Measurements from ENCODE around the gene DENND4A. TPM values are rescaled to one million over a fixed set of nuclear protein-coding genes. Genes with fewer than 3 reads are reported as not detected.
A peak's percentile ranks its signal among the peaks of the same experiment; 100 is the strongest.

DENND4A gene
- total and polyA plus RNA-seq, 2 donors (not counting 1 experiment from before 2014, with no cell fraction given) = 24.4 to 103 TPM

DNA sequence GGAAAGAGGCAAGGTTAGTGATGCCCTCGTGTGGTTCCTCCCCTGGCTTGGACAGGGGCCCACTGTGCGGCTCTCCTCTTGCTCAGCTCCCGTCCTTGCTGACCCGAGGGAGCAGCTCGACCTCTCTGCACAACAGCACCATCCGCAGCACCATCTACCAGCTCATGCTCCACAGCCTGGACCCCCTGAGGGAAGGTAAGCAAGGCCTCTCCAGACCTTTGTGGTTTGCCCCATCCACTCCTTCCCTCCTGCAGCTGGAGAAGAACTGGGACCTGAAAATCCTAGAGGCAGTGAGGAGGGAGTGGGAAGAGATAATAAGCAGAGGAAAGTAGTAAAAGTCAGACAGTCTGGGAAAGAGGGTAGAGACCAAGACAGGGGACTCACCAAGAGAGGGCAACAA, 152.6 kb downstream of the DENND4A start:
- Histone ChIP-seq H3K4me3 (ENCODE audit: control extremely low read depth in 1 of 5, extremely low read depth in 1 of 5, insufficient read depth in 1 of 5, low read depth in 2 of 5, low read length in 4 of 5) (no peak overlapping the region), H3K4me2 (replicated peaks; ENCODE audit: low read depth, low read length, poor library complexity, severe bottlenecking) (no peak overlapping the region), H3K4me1 (ENCODE audit: control insufficient read depth in 2 of 2, insufficient read depth in 2 of 2, low read length in 2 of 2) (peaks cover 0 to 10% of the 10 kb centered on the region in 2 donors), H3K27ac (ENCODE audit: low read length in 2 of 2) (no peak overlapping the region), H3K27me3 (replicated peaks in 1 of 4; ENCODE audit: control extremely low read depth in 1 of 4, control insufficient read depth in 3 of 4, insufficient read depth in 4 of 4, low read length in 3 of 4) (no peaks in the 10 kb centered on the region), H3K9me3 (ENCODE audit: control extremely low read depth in 1 of 3, control insufficient read depth in 2 of 3, insufficient read depth in 1 of 3, low read length in 2 of 3) (no peaks in the 10 kb centered on the region), H3K9ac (ENCODE audit: low read length) (no peak overlapping the region), H2AFZ (ENCODE audit: insufficient read depth, low read depth, low read length, poor library complexity, severe bottlenecking) (no peak overlapping the region), H3K79me2 (ENCODE audit: control insufficient read depth, insufficient read depth, low read length) (no peaks in the 10 kb centered on the region), H3K36me3 (replicated peaks in 1 of 2; ENCODE audit: control extremely low read depth in 1 of 2, control insufficient read depth in 1 of 2, extremely low read depth in 1 of 2, insufficient read depth in 2 of 2, low read length in 1 of 2) (no peaks in the 10 kb centered on the region), H4K20me1 (ENCODE audit: control insufficient read depth, insufficient read depth, low read length, poor library complexity, severe bottlenecking) (no peaks in the 10 kb centered on the region)
- ATAC-seq (ENCODE audit: low read depth) = no peak
- WGBS (ENCODE audit: insufficient coverage) = 93% methylated on average over 5 of the region's 6 CpGs
- TF ChIP-seq EZH2 (IDR thresholded peaks at IDR 0.05; ENCODE audit: borderline replicate concordance, insufficient read depth, low read depth, low read length, poor library complexity, severe bottlenecking) = no peak
- TF ChIP-seq, protein P1, sequence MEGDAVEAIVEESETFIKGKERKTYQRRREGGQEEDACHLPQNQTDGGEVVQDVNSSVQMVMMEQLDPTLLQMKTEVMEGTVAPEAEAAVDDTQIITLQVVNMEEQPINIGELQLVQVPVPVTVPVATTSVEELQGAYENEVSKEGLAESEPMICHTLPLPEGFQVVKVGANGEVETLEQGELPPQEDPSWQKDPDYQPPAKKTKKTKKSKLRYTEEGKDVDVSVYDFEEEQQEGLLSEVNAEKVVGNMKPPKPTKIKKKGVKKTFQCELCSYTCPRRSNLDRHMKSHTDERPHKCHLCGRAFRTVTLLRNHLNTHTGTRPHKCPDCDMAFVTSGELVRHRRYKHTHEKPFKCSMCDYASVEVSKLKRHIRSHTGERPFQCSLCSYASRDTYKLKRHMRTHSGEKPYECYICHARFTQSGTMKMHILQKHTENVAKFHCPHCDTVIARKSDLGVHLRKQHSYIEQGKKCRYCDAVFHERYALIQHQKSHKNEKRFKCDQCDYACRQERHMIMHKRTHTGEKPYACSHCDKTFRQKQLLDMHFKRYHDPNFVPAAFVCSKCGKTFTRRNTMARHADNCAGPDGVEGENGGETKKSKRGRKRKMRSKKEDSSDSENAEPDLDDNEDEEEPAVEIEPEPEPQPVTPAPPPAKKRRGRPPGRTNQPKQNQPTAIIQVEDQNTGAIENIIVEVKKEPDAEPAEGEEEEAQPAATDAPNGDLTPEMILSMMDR (IDR thresholded peaks at IDR 0.05) = no peak
- Mint-ChIP-seq H3K27me3 (no peaks in the 10 kb centered on the region), H3K4me1 (peaks cover 10% of the 10 kb centered on the region), H3K9me3 (ENCODE audit: insufficient read depth) (no peaks in the 10 kb centered on the region), H3K4me3 (no peak overlapping the region), H3K27ac (no peak overlapping the region)
- no peak for DNase-seq
- intact Hi-C loops (cut with micrococcal nuclease) = loop anchor here (2.0 kb wide), 1 partner anchor 647 kb away; no protein-coding TSS in a partner anchor
- ChIA-PET POLR2A (interaction anchor here (0.6 kb wide), 2 partner anchors 128 to 199 kb away, joined by 3 to 4 read pairs; no protein-coding TSS in a partner anchor), CTCF (interaction anchor here (1.1 to 5.5 kb wide), 18 partner anchors 10 to 649 kb away, joined by 3 to 42 read pairs (median 4); partner anchors contain the start of genes INTS14 and RAB11A)

DNA sequence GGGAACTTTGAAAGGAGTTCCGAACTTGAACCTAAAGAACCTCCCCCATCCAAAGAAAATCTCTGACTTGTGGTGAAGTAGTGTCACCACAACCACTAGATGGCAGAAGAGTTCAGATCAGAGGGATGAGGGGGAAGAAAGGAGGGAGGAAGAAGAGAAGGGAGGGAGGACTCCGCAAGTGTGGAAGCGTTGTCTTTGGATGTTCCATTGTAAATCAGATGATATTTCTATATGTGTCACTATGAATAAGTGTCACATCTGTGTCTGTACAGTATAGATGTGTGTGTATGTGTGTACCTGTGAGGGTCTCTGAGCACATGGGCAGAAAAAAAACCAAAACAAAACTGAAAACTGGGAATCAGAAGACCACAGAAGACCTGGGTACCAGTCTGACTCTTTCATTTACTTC, 153.4 kb downstream of the DENND4A start:
- no peak overlapping the region for H2AFZ ChIP-seq (ENCODE audit: insufficient read depth, low read depth, low read length, poor library complexity, severe bottlenecking)
- no CpG with 5 or more reads among the region's 3 CpGs for WGBS (ENCODE audit: insufficient coverage)
- H3K9me3 Mint-ChIP-seq (ENCODE audit: insufficient read depth) = no peaks in the 10 kb centered on the region
- ChIA-PET POLR2A (no interaction called here), CTCF (interaction anchor here (0.7 to 5.5 kb wide), 30 partner anchors 9 to 649 kb away, joined by 3 to 42 read pairs (median 3); partner anchors contain the start of genes INTS14 and RAB11A)
- H3K9ac ChIP-seq (ENCODE audit: low read length) = no peak overlapping the region
- H4K20me1 ChIP-seq (ENCODE audit: control insufficient read depth, insufficient read depth, low read length, poor library complexity, severe bottlenecking) = no peaks in the 10 kb centered on the region
- ATAC-seq (ENCODE audit: low read depth) = peak; percentile 81
- no peak for TF ChIP-seq EZH2 (IDR thresholded peaks at IDR 0.05; ENCODE audit: borderline replicate concordance, insufficient read depth, low read depth, low read length, poor library complexity, severe bottlenecking)
- TF ChIP-seq, protein P1 (IDR thresholded peaks at IDR 0.05) = peak; percentile 86
- no peaks in the 10 kb centered on the region for H3K27me3 Mint-ChIP-seq
- no peak overlapping the region for H3K4me3 ChIP-seq (ENCODE audit: control extremely low read depth in 1 of 5, extremely low read depth in 1 of 5, insufficient read depth in 1 of 5, low read depth in 2 of 5, low read length in 4 of 5)
- intact Hi-C loops (cut with micrococcal nuclease) = loop anchor here (1.0 to 2.0 kb wide), 2 partner anchors 219 to 648 kb away; no protein-coding TSS in a partner anchor
- no peaks in the 10 kb centered on the region for H3K27me3 ChIP-seq (replicated peaks in 1 of 4; ENCODE audit: control extremely low read depth in 1 of 4, control insufficient read depth in 3 of 4, insufficient read depth in 4 of 4, low read length in 3 of 4)
- H3K27ac ChIP-seq (ENCODE audit: low read length in 2 of 2) = no peak overlapping the region
- H3K36me3 ChIP-seq (replicated peaks in 1 of 2; ENCODE audit: control extremely low read depth in 1 of 2, control insufficient read depth in 1 of 2, extremely low read depth in 1 of 2, insufficient read depth in 2 of 2, low read length in 1 of 2) = no peaks in the 10 kb centered on the region
- H3K4me2 ChIP-seq (replicated peaks; ENCODE audit: low read depth, low read length, poor library complexity, severe bottlenecking) = peak overlapping the region; percentile 31
- peak overlapping the region; percentile 8 for H3K27ac Mint-ChIP-seq
- H3K9me3 ChIP-seq (ENCODE audit: control extremely low read depth in 1 of 3, control insufficient read depth in 2 of 3, insufficient read depth in 1 of 3, low read length in 2 of 3) = no peaks in the 10 kb centered on the region
- H3K4me1 ChIP-seq (ENCODE audit: control insufficient read depth in 2 of 2, insufficient read depth in 2 of 2, low read length in 2 of 2) = peaks cover 0 to 10% of the 10 kb centered on the region in 2 donors
- peaks cover 10% of the 10 kb centered on the region for H3K4me1 Mint-ChIP-seq
- H3K4me3 Mint-ChIP-seq = peak overlapping the region; percentile 0
- no peaks in the 10 kb centered on the region for H3K79me2 ChIP-seq (ENCODE audit: control insufficient read depth, insufficient read depth, low read length)
- DNase-seq = peak; percentile 81
